Nucleus accumbens (tissue), 56 donors: Measurements from ENCODE around the gene MKRN2.

Experiments used
- DNase-seq, 56 donors: peaks; one replicate each; lab custom pipeline; 2025; lab: John Stamatoyannopoulos, UW

Gene MKRN2

DNA sequence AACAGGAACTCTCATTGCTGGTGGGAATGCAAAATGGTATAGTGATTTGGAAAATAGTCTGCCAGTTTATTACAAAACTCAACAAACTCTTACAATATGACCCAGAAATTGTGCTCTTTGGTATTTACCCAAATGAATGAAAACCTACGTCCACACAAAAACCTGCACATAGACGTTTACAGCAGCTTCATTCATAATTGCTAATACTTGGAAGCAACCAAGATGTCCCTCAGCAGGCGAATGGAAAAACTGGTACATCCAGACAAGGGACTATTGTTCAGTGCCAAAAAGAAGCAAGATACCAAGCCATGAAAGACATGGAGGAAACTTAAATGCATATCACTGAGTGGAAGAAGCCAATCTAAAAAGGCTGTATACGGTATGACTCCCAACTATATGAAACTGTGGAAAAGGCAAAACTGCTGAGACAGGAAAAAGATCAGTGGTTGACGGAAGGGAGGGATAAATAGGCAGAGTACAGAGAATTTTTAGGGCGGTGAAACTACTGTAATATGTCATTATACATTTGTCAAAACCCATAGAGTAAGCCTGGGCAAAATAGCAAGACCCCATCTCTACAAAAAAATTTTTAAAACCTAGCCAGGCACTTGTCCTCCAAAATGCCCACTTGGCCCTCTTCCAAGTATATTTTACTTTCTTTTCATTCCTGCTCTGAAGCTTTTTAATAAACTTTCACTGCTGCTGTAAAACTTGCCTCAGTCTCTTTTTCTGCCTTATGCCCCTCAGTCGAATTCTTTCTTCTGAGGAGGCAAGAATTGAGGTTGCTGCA, 6.7 kb upstream of the MKRN2 start:
- DNase-seq: no peak

DNA sequence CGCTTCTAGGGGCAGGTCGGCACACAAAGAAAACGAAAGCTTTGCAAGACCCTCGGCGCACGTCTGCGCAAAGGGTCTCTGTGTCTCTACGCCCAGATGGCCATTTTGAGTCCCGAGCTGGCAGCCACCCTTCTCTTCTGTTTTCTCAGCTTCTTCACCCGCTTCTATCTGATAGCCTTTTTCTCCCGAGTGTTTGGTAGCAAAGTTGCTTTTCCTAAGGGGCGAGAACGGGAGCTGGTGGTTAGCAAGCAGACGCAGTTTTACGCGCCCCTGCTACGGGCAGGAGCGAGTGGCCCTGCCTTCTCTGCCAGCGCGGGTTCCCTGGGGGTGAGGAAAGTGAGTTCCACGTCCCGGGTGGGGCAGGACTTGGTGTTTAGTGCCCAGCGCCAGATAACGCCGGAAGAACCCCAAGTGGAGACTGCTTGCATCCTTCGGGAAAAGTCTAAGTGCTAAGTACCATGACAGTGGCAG, 2.9 kb upstream of the MKRN2 start:
- peak in 9 of 56 donors; percentile 4 to 26 (median 10) for DNase-seq

DNA sequence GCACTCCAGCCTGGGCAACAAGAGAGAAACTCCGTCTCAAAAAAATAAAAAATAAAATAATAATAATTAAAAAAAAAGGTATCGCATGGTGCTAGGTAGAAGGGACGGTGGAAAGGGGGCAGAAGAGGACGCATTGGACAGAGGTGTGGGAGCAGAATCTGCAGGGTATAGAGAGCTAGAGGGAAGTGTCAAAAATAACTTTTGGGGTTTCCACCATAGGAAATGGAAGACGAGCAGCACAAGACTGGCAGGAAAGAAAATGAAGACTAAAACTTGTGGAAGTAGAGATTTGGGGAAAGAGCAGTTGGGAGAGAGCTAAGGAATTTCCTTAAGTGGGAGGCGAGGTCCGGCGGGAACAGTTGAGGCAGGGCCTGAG, 585 bp upstream of the MKRN2 start:
- no peak for DNase-seq

DNA sequence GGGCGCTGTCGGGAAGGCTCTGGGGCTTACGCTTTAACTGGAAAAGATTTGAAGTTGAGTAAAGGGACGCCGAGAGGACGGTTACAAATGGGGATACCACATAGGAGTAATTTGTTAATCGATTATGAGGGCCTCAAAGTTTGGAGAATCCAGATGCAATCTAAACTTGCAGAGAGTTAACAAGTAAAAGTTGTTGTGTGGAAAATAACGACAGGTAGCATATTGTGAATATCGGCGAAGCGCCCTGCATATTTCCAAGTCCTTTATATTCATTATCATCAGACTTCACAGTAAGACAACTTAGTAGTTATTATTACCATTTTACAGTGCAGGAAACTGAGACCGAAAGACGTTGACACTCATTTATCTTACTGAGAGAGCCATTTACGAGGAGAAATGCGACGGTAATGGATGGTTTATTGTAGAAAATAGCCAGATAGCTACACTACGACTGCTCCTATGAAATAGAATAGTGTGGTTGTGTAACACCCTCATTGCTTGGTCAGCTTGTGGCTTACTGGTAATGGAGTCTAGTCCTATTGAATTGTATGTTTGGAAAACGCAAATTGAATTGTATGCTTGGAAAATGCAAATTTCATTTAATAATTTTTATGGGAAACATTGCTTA, 700 bp downstream of the MKRN2 start:
- no peak for DNase-seq

DNA sequence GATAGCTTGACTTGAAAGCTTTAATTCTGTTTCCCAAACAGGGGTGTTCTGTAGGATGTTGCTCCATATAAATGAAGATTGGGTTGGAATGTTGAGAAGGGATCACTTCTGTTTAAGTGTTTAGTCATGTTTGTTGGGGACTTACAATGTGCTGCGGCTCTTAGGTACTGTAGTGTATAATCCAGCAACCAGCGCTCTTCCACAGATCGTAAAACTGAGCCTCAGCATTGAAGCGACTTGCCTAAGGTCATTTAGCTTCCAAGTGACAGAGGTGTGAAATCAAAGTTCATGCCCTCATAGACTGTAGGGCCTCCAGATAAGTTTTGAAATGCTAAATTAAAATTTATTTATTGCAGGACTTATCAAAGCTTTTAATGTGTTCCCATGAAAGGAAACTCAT, 1.8 kb downstream of the MKRN2 start:
- no peak for DNase-seq

DNA sequence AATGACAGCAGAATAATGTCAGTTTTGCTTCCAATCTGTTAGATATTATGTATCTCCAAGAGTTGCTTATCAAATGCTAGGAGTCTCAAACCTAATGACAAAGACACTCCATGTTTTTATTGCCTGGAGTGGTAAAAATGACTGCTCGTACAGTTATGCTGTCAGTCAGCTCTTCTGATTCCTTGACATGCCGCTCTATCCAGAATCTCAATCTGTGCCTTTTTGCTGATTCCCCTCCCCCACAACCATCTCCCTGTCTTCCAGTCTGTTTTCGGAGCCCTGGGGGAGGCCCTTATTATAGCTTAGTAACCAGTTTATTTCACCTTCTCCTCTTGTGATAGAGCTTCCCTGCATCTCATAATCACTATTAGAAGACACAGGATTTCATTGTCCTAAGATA, 2.6 kb downstream of the MKRN2 start:
- DNase-seq: peak in 1 of 56 donors; percentile 30

DNA sequence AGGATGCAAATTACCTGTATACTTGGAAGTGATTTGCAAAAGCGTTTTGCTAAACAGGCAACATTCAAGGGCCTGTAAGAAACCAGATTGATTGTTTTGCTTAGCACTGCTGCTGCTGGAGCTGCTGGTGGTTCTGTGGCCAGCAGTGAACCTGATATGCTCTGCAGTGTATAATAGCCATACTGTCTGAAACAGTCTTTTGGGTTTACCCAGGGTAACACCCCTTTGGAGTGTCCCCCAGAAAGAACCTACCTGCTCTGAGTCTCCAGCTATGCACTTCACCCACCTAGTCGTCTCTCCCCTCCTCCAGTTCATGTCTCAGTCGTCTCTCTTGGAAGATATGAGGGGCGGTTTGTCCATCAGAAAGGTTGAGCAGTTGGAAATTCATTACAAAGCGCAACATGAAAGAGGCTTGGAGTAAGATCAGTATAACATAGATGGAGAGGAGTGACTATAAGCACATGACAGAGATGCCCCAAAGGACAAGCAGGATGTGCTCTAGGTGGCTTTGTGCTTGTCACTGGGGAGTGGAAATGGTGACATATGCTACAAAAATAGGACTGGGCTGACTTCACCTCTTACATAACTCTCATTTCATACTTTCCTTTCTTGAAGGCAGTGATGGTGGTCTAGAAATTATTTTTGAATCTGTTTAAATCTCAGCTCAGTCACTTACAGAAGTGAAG, 3.8 kb downstream of the MKRN2 start:
- DNase-seq: peak in 1 of 56 donors; percentile 33

DNA sequence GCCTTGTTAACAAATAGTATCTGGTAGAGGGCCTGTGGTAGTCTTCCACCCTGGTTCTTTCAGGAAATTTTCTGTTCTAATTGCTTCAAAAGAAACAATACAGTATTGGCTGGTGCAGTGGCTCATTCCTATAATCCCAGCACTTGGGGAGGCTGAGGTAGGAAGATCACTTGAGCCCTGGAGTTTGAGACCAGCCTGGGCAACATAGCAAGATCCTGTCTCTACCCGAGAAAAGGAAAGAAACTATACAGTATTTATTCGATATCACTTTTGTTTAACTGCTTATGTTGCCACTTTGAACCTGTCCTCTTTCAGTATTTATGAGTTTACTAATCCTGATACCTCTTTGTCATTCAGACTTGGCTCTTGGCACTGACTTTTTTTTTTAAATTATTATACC, 4.5 kb downstream of the MKRN2 start:
- DNase-seq: no peak

DNA sequence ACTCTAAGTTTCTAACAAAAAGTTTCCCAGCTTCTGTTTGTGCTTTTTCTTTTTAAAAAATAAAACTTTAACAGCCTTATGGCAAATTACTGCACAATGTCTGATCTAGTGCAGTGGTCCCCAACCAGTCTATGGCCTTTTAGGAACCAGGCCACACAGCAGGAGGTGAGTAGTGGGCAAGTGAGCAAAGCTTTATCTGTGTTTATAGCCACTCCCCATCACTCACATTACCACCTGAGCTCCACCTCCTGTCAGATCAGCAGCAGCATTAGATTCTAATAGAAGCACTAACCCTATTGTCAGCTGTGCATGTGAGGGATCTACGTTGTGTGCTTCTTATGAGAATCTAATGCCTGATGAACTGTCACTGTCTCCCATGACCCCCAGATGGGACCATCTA, 5.6 kb downstream of the MKRN2 start:
- DNase-seq: no peak

DNA sequence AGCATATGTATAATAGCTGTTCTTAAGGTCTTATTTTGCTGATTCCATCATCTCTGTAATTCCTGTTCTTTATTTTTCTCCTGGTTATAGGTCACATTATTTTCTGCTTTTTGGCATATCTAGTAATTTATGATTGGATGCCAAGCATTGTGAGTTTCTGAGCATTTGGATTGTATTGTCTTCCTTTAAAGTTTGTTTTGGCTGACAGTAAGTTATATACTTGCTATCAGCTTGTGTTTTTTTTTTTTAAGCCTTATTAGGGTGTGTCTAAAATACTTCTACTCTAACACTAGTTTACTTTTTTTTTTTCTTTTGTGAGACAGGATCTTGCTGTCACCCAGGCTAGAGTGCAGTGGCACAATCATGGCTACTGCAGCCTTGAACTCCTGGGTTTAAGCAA, 10.1 kb downstream of the MKRN2 start:
- no peak for DNase-seq

DNA sequence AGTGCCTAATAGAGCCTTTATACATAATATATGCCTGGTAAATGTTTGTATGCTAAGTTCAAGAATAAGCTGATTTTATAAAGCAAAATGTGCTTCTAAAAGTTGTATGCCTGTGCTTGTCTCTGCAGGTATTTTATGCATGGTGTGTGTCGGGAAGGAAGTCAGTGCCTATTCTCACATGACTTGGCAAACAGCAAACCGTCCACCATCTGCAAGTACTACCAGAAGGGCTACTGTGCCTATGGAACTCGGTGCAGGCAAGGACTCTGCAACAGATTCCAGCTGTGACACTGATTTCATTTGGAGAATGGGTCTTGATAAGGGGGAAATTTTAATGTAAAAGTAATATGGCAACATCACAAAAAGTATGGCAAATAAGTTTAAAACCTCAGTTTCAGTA, 11.9 kb downstream of the MKRN2 start:
- no peak for DNase-seq

DNA sequence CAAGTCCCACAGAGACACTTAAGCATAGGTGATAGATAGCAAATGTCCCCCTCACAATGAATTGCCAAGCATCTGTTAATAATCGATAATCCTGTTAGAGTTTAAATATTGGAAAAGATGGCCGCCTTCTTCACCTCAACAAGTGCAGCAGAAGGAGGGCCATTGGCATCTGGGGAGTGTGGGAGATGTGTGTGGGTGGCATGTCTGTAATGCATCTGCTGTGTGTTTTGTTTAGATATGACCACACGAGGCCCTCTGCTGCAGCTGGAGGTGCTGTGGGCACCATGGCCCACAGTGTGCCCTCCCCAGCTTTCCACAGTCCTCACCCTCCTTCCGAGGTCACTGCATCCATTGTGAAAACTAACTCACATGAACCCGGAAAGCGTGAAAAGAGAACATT, 12.9 kb downstream of the MKRN2 start:
- no peak for DNase-seq

DNA sequence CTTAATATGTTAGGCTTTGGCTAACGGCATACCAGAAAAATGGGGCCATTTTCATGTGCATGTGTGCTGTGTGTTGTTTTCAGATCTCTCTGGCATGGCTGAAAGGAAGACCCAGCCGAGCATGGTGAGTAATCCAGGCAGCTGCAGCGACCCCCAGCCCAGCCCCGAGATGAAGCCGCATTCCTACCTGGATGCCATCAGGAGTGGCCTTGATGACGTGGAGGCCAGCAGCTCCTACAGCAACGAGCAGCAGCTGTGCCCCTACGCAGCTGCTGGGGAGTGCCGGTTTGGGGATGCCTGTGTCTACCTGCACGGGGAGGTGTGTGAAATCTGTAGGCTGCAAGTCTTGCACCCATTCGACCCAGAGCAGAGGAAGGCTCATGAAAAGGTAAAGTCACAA, 15.1 kb downstream of the MKRN2 start:
- no peak for DNase-seq

DNA sequence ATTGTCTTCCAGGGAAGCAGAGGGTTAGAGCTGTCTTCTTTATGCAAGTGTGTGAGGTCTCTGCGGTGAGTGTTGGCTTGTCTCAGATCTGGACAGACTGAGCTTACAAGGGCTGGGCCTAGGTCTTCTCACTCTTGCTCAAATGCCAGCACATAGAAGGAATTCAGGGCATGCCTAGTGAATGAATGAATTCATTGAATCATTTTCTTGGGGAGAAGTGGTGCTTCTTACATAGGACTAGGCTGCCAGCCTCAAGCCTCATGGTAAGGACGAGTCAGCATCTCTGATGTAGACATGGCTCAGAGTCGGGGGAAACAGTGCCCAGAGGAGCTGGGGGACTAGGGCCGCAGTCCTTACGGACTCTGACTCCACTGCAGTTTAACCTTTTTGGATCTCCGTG, 17.2 kb downstream of the MKRN2 start:
- no peak for DNase-seq

DNA sequence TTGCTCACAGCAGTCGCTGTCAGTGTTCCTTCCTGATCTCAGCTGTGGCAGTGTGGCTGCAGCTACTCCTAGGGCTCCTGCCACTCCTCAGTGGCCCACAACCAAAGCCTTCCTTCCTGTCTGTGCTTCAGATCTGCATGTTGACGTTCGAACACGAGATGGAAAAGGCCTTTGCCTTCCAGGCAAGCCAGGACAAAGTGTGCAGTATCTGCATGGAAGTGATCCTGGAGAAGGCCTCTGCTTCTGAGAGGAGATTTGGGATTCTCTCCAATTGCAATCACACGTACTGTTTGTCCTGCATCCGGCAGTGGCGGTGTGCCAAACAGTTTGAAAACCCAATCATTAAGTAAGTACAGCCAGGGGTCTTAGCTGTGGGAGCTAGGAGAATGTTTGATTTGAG, 17.8 kb downstream of the MKRN2 start:
- DNase-seq: no peak

DNA sequence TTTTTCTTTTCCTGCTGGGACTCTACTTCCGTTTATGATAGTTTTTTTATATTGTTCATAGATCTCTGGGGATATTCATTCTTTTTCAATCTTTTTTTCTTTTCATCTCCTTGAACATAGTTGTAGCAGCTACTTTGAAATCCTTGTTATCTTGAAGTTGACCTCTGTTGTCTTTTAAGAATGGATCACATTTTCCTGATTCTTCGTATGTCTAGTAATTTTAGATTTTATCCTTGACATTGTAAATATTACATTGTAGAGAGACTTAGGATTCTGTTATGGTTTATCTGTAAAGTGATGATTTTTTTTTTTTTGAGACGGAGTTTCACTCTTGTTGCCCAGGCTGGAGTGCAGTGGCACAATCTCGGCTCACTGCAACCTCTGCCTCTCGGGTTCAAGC, 20.5 kb downstream of the MKRN2 start:
- no peak for DNase-seq

DNA sequence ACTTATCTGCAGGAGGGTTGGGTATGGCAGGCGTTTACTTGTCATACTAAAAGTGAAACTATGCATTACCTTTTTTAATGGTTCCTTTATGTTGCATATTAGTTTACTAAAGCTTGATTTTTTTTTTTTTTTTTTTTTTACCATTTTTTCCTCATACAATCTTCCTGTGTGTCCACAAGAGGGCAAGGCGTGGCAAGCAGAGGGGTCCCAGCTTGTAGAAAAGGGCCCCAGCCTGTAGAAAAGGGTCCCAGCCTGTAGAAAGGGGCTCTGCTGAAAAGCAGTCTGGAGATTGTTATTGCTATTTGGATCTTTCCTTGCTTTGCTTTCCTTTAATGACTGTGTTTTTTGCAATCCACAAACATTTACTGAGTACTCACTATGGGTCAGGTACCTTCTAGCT, 21.9 kb downstream of the MKRN2 start:
- DNase-seq: no peak

DNA sequence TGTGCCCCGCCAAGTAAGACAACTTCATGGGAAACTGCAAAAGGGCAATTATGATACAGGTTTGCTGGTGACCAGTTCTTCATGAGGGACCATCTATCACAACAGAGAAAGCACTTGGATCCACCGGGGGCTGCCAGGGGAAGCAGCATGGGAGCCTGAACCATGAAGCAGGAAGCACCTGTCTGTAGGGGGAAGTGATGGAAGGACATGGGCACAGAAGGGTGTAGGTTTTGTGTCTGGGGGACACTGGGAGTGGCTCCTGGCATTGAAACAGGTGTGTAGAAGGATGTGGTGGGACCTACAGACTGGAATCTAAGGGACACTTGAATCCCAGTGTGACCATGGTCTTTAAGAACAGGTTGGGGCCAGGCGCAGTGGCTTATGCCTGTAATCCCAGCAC, 22.6 kb downstream of the MKRN2 start:
- DNase-seq: no peak

DNA sequence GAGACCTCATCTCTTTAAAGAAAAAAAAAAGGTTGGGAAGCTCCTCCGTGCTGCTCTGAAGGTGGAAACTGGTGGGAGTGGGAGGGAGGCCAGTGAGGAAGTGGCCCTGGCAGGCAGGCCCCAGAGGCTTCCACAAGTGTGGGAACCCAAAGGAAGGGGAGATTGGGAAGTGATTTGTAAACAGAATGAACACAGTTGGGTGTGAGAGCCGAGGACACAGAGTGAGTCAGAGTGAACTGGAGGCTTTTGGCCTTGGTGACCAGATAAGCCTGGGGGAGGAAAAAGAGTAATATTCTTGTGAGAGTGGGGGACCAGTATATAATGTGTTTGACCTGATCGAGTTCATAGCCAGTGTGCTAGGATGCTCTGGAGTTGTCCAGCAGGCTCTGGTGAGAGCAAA, 23.0 kb downstream of the MKRN2 start:
- DNase-seq: no peak

DNA sequence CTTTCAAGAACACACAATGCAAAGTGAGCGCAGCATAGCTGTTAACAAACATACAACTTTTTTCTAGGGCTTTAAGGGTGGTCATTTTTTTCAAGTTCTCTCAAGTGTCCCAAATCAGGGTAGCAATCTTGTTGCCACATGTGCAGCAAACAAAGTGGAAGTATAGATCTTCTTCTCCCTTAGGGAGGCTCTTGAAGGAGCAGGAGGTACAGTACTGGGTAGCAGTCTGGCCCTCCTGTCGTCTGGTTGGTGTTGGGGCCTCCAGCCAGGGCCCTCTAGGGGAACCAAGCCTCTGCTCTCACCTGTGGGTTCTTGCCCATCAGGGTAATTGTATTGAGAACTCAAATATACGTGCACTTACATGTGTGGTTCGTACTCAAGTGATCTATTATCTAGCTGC, 25.8 kb downstream of the MKRN2 start:
- no peak for DNase-seq

DNA sequence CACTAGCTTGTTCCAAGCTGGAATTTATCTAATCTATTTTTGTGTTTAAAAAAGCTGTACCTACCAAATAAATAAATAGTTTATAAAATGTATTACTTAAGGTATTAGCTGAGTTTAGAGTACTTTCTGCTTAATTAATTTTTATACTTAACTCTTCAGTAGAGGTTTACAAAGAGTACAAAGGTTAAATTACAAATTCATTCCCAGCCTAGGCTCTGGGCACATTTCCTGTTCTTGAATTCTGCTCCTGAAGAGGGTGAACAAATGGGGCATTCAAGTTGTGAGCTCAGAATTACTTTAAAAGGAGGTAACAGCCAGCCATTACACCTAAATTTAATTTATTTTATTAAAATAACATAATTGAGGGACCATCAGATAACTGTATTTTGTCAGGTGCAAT, 26.4 kb downstream of the MKRN2 start:
- no peak for DNase-seq

DNA sequence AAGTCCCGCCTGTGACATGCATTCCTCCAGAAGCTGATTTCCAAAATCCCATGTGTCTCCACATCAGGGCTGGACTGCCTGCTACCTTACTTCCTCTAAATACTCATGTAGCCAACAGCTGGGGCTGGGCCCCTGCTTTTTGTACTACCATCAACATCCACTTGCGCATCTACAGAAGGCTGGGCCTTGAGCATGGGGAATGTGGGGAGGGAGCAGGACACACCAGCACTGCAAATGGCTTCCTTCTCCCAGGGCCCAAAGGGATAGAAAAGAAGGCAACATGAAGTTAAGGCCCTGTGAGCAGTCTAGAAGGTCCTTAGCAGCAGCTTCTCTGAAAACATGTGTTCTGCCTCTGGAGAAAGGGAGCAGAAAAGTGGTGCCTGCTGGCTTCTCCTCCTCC, 27.2 kb downstream of the MKRN2 start:
- DNase-seq: no peak
